GM03348 (cell line): ENCODE results near the gene FAM114A2.
"Not testable (repeated sequence)": the region's sequence is repeated elsewhere in the genome, so short reads cannot be mapped to it uniquely, and the experiment has no call there.

Source experiments
- DNase-seq: peaks from one replicate; pipeline ENCODE4 v3.0.0; 2012; ENCODE audit warnings: low spot score

Gene FAM114A2

GRCh38 chr5:154038707-154039457 lies at the start of gene FAM114A2, which contains the start of gene MFAP3:
Gene FAM114A2, minus strand, starts transcription at chr5:154038910. Its CDS starts 3,957 bp downstream, at chr5:154034953.
Gene MFAP3, plus strand, starts transcription at chr5:154038967. Its CDS starts 10,756 bp downstream, at chr5:154049723.
- peak; percentile 94 for DNase-seq

DNA sequence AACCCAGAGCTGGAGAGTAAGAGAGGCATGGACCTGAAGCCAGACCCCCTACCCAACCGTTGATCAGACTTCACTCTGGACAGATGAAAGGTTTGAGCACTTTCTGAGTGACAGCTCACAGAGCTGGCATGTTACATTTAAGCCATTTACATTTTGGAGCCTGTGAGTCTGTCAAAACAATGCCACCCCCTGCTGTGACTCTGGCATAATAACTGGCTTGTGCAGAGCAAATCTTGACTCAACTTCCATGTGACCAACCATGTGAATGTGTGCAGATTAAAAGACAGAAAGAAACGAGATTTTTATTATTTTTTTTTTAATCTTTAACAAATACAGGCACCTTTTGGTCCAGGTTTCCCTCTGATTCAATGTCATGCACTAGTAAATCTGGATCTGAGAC lies 48.5 kb upstream of the FAM114A2 start:
- no peak for DNase-seq

- peak; percentile 52 for DNase-seq
Observed at GRCh38 chr5:154086641-154087040, 47.9 kb upstream of the FAM114A2 start.

DNA sequence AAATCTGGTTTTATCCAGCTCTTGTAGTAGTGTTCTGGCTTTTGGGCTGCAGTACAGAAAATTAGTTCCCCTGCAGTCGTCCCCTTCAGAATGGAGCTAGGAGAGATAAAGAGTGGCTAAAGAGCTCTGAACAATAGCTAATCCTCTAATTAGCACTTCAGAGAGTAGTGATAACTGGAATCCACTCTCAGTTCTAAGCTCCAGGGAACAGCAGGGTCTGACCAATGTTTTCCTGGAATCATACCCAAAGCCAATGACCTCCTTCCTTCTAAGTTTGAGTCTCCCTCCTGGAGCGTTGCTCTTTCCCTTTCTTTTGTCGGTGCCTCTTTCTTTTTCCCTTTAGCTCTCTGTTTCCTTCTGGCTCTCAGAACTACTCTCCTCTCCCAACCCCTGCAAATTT lies 47.4 kb upstream of the FAM114A2 start:
- DNase-seq, result no peak

DNA sequence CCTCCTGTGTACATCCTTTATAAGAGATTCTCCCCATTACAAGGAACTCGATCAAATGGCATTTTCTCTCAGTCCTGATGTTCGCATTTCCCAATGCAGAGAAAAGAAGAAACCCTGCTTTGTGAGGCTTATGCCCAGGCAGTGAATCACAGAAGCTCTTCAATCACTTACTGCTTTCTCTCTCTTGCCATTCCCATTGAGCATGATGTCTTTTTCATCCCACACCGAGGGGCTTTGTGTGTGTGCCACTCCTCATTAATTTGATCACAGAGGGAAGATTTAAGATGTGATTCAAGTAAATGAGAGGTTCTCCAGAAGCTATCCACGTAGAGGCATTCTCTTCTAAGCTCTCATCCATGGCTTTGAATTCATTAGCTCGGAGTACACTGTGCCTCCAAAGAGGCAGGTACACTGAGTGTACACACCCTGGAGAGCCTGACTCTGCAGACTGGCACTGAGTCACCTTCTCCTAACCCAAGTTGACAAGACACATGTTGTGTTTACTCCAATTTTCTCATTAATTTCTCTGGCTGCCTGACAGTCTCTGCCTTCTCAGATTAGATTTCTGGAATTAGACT lies 45.4 kb upstream of the FAM114A2 start:
- no peak for DNase-seq

DNA sequence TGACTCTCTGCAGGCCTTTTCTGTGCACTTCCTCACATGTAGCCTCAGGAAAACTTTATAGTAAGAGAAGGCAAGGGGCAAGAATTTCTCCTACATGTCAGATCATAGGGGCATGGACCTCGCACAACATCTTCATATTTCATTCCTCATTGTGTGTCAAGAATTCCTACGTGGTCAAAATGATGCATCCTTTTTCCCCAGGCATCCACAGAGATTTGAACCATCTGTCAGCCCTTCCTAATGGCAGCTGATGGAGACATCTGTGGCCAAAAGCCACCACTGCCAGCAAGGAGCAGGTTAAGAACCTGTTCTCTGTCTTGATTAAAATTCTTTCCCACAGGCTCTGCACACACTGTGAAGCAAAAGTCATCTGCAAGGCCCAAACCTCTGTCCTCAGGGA lies 42.5 kb upstream of the FAM114A2 start:
- no peak for DNase-seq

DNA sequence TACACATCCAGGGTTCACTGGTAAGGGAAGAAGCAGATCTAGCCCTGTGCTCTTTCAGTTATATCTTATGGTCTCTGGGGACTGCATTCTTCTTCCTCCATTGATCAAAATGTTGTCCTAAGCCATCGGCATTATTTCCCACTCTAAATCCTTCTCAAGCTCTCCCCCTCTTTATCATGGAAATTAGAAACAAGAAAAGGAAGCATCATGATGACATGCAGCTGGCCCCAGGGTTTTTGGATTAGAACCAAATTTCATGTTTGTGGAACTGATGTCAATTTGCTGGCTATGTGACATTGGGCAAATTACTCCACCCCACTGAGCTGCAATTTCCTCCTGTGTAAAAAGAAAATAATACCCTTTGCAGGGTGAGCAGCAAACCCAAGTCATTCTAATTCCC lies 39.6 kb upstream of the FAM114A2 start:
- no peak for DNase-seq

DNA sequence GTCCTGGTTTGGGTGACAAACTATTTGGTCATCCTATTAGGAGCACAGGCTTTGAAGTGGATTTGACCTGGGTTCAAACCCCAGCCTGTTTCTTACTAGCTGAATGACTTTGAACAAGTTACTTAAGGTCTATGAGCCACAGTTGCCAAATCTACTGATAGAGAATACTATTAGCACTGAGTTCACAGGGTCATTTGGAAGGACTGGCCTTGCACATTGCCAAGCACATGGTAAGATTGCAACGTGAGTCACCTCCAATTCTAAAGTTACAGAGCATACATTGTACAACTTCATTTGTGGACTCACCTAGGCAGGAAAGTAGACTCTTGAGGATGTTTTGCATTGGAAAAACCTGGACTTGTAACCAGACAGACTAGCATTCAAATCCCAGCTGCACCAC lies 39.0 kb upstream of the FAM114A2 start:
- peak; percentile 9 for DNase-seq

DNA sequence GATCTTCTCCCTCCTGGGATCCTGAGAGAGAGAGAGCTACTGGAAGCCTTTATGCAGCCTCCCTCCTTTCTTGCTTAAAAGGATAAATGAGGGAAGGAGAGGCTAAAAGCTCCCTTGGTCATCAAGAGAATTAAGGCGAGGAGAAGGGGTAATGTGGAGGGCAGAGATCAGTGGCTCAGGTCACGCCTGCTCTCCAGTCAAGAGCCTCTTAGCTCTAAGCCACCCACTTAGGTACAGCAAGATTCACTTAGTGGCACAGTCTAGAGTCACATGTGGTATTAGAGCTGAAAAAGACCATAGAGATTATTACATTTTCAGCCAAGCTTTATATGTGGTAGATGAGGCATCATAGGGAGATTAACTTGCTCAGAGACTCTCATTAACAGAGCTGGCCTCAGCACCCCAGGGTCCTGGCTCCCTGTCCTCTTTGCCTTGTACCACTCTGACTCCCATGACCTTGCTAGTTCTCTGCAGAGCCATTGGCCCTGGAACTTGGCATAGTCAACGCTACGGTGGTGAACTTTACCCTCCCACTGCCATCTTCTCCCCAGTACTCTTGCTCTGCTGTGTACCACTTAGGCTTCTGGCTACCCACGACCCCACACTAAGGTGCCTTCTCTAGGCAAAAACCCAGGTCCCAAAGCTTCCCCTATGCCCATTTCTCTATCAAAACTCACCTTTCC lies 37.7 kb upstream of the FAM114A2 start:
- no peak for DNase-seq

DNA sequence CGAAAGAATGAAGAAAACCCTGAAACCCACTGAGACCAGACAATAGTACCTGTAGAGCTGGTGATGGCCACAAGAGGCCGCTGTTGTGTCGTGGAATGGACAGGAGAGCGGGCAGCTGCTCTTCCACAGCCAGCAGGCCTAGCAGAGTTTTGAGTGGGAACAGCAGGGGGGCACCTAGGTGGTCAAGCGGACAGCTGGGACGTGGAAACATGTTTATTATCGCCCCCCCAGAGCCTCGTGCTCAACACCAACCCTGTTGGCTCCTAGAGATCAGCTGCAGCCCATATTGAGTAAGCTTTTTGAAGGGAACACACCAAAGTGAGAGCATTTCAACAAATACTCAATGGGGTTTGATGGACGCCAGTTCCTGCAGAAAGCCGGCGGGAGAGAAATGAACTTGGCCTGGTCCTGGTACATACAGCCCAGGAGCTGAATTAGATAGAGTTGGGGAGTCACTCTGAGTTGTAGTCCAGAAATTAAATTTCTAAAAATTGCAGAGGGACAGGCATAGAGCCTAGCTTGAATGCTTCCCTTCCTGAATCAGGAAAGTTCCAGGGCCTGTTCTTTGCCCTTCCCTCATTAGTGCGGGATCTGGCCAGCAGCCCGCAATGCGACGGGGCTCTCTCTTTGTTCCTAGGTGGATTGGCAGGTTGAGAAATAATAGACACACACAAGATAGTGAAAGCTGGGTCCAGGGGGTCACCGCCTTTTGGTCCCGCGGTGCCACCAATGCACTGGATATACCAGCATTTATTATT lies 33.9 kb upstream of the FAM114A2 start:
- DNase-seq, result peak; percentile 88

GRCh38 chr5:154071799-154072413 lies 33.2 kb upstream of the FAM114A2 start:
- DNase-seq, result no peak

DNA sequence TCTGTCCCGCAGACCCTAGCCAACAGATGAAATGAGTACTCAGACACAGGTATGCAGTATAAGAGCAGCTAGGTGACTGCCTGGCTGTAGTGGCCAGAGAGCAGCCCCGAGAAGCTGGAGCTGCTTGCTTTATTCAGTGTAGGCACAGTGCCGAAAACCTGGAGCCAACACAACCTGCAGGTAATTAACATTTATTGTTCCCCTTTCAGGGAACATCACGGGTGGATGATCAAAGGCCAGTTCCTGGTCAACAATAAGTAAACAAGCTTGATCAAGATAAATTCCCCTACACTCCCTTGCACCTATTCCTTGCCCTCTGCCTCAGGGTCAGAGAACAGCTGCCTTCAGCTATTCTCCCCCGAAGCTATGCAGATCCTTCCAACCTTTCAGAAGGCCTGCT lies 31.1 kb upstream of the FAM114A2 start:
- not testable (repeated sequence) for DNase-seq

- no peak for DNase-seq
Observed at GRCh38 chr5:154065971-154066370, 27.3 kb upstream of the FAM114A2 start.

GRCh38 chr5:154063372-154063771 lies 24.7 kb upstream of the FAM114A2 start:
- DNase-seq, result no peak

- DNase-seq, result no peak
Observed at GRCh38 chr5:154060606-154061005, 21.9 kb upstream of the FAM114A2 start.

- no peak for DNase-seq
Observed at GRCh38 chr5:154059583-154059982, 20.9 kb upstream of the FAM114A2 start.

DNA sequence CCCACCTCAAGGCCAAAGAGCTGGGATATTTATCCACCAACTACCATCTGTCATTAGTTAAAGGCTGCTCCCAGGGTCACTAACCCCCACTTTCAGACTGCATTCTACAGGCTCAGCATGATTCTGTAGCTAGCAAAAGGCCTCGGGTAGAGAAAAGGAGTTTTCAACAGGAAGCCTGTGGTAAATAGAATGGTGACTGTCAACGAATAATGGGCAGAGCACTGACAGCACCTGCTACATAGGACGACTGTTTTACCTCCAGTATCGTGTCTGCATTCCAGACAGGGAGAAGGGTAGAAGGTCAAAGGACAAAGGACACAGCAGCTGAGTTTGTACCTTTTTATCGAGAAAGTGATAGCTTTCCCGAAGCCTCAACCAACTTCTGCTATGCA lies 20.3 kb upstream of the FAM114A2 start:
- no peak for DNase-seq

DNA sequence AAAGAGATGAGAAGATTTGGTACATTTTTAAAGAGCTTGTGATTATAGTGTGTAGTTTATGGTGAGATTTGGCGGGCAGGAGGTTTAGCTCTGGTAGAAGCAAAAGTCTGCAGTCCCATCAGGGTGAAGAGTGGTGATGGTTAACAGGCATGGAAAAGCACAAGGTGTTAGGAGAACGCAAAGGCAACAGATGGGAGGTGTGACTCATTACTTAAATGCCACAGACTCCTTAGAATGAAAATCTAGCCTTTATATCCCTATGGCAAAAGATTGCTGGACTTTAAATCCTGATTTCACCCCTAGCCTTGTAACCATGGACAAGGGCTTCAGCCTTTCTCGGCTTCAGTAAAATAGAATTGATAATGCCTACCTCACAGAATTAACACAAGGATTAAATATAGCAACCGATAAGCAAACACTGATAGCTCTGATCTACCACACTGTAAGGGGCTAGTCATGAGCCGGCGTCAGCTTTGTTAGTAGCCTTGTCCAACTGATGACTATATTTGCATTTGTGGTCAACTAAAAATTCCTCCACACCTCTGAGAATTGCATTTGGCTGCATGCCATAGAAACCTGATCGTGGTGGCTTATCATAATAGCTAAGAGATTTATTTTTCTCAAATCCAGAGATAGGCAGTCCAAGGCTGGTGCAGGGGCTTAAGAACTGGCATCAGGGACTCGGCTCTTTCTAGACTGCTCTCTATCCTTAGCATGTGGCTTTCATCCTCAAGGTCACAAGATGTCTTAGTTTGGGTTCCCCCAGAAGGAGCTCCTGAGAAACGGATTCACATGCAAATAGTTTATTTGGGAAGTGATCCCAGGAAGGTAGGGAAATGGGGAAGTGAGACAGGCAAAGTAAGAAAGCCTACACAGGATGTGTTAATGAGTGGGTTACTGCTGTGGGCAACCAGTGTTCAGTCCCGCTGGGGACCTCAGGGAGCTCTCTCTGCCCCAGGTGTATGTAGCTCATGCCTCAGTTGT lies 19.6 kb upstream of the FAM114A2 start:
- DNase-seq, result no peak

GRCh38 chr5:154055201-154055600 lies 16.5 kb upstream of the FAM114A2 start:
- DNase-seq, result no peak

DNA sequence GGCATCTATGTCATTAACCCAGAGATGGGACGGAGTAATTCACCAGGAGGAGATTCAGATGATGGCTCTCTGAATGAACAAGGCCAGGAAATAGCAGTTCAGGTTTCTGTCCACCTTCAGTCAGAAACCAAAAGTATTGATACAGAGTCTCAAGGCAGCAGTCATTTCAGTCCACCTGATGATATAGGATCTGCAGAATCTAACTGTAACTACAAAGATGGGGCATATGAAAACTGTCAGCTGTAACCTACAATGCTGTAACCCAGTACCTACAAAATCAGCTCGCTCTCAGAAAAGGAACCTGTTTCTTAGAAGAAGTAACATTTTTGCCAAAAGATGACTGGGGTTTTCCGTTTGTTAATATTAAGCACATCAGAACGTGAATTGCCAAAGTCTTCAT lies 14.8 kb upstream of the FAM114A2 start:
- DNase-seq, result no peak

DNA sequence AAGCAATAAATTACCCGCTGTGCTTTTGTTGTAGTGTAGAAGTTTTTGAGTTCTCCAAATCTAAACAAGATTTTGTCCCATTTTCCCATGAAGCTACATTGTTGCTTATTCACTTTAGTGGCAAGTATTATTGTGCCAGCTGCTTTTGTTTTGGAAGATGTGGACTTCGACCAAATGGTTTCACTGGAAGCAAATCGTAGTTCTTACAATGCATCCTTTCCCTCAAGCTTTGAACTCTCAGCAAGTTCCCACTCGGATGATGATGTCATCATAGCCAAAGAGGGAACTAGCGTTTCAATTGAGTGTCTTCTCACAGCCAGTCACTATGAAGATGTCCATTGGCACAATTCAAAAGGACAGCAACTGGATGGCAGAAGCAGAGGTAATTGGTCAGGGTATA lies 10.9 kb upstream of the FAM114A2 start:
- no peak for DNase-seq
